ENCODE results near the gene MRPL34.

Gene MRPL34

GRCh38 chr19:17314007-17314593 is 8.4 kb downstream of the MRPL34 start:
- no peaks in the 10 kb centered on the region for H3K27me3 ChIP-seq (replicated peaks)
- no peak for TF ChIP-seq CTCF (IDR thresholded peaks at IDR 0.05; ENCODE audit: low read depth, low read length, missing control alignments)
- H3K27ac ChIP-seq: no peak overlapping the region
- in situ Hi-C loops (cut with HindIII; ENCODE audit: low pct_ligation_motif_present, low sequenced_read_pairs): no loop called here
- peaks cover 44% of the 10 kb centered on the region for H3K36me3 ChIP-seq (replicated peaks)
- no peak overlapping the region for H3K4me3 ChIP-seq (ENCODE audit: low read depth, low read length)
- no peak for DNase-seq

- H3K27ac ChIP-seq: no peak overlapping the region
- H3K36me3 ChIP-seq (replicated peaks): peaks cover 67% of the 10 kb centered on the region
- no peak for DNase-seq
- TF ChIP-seq CTCF (IDR thresholded peaks at IDR 0.05; ENCODE audit: low read depth, low read length, missing control alignments): no peak
- no peaks in the 10 kb centered on the region for H3K27me3 ChIP-seq (replicated peaks)
- in situ Hi-C loops (cut with HindIII; ENCODE audit: low pct_ligation_motif_present, low sequenced_read_pairs): no loop called here
- H3K4me3 ChIP-seq (ENCODE audit: low read depth, low read length): no peak overlapping the region
Measured at GRCh38 chr19:17318966-17319365, 13.3 kb downstream of the MRPL34 start.

- no peak for DNase-seq
- no peak for TF ChIP-seq CTCF (IDR thresholded peaks at IDR 0.05; ENCODE audit: low read depth, low read length, missing control alignments)
- Histone ChIP-seq H3K36me3 (replicated peaks) (peaks cover 60% of the 10 kb centered on the region), H3K4me3 (ENCODE audit: low read depth, low read length) (no peak overlapping the region), H3K27me3 (replicated peaks) (no peaks in the 10 kb centered on the region), H3K27ac (no peak overlapping the region)
- in situ Hi-C loops (cut with HindIII; ENCODE audit: low pct_ligation_motif_present, low sequenced_read_pairs): no loop called here
Measured at GRCh38 chr19:17319473-17320238, 14.0 kb downstream of the MRPL34 start.

GRCh38 chr19:17320435-17320834 is 14.8 kb downstream of the MRPL34 start:
- in situ Hi-C loops (cut with HindIII; ENCODE audit: low pct_ligation_motif_present, low sequenced_read_pairs): no loop called here
- no peak for DNase-seq
- peaks cover 56% of the 10 kb centered on the region for H3K36me3 ChIP-seq (replicated peaks)
- H3K27ac ChIP-seq: no peak overlapping the region
- H3K4me3 ChIP-seq (ENCODE audit: low read depth, low read length): no peak overlapping the region
- H3K27me3 ChIP-seq (replicated peaks): no peaks in the 10 kb centered on the region
- TF ChIP-seq CTCF (IDR thresholded peaks at IDR 0.05; ENCODE audit: low read depth, low read length, missing control alignments): no peak

GRCh38 chr19:17321655-17322489 is 16.2 kb downstream of the MRPL34 start:
- DNase-seq: no peak
- Histone ChIP-seq H3K4me3 (ENCODE audit: low read depth, low read length) (no peak overlapping the region), H3K27me3 (replicated peaks) (no peaks in the 10 kb centered on the region), H3K27ac (no peak overlapping the region), H3K36me3 (replicated peaks) (peaks cover 42% of the 10 kb centered on the region)
- in situ Hi-C loops (cut with HindIII; ENCODE audit: low pct_ligation_motif_present, low sequenced_read_pairs): no loop called here
- TF ChIP-seq CTCF (IDR thresholded peaks at IDR 0.05; ENCODE audit: low read depth, low read length, missing control alignments): no peak

All from brain microvascular endothelial cell (primary cell).